ENCODE results near the gene POU3F3. TPM values are rescaled to one million over a fixed set of nuclear protein-coding genes. Genes with fewer than 3 reads are reported as not detected.

Gene POU3F3
- total RNA-seq, 4 donors from 2014 or later: 0.20 to 25.6 (median 13.5) TPM; not detected in 1

DNA sequence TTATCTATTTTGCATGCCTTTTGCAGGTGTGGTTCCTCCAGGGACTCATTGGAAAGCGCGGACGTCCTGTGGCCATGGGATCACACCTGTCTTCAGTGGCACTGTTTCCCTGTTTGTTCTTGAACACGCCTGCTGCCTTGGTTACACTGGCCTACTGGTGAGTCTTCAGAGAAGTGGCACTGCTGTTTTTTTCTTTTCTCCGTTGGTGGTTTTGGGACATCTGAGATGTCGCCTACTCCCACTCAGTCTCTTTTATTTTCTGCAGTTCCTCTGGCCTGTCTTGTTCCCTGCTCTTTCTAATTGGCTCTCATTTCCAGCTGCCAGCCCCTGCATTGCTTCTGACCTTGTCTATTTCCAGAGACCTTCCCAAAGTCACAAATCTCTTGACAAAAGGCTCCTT lies 35.7 kb upstream of the POU3F3 start:
- TF ChIP-seq, protein P1, sequence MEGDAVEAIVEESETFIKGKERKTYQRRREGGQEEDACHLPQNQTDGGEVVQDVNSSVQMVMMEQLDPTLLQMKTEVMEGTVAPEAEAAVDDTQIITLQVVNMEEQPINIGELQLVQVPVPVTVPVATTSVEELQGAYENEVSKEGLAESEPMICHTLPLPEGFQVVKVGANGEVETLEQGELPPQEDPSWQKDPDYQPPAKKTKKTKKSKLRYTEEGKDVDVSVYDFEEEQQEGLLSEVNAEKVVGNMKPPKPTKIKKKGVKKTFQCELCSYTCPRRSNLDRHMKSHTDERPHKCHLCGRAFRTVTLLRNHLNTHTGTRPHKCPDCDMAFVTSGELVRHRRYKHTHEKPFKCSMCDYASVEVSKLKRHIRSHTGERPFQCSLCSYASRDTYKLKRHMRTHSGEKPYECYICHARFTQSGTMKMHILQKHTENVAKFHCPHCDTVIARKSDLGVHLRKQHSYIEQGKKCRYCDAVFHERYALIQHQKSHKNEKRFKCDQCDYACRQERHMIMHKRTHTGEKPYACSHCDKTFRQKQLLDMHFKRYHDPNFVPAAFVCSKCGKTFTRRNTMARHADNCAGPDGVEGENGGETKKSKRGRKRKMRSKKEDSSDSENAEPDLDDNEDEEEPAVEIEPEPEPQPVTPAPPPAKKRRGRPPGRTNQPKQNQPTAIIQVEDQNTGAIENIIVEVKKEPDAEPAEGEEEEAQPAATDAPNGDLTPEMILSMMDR (IDR thresholded peaks at IDR 0.05): no peak
- no peak for TF ChIP-seq POLR2A (IDR thresholded peaks at IDR 0.05)
- no peak for TF ChIP-seq POLR2AphosphoS5 (IDR thresholded peaks at IDR 0.05)
- no peak for TF ChIP-seq EP300 (IDR thresholded peaks at IDR 0.05)
- ATAC-seq: no peak
- WGBS, 2 donors (ENCODE audit: low coverage in 1 of 2): 82 to 94% methylated on average over 4 to 6 of the region's 6 CpGs
- Histone ChIP-seq H3K36me3 (no peaks in the 10 kb centered on the region), H3K4me1 (no peaks in the 10 kb centered on the region), H3K27me3 (peaks cover 19% of the 10 kb centered on the region), H3K9me3 (no peaks in the 10 kb centered on the region), H3K4me3 (no peak overlapping the region), H3K27ac (no peak overlapping the region)

DNA sequence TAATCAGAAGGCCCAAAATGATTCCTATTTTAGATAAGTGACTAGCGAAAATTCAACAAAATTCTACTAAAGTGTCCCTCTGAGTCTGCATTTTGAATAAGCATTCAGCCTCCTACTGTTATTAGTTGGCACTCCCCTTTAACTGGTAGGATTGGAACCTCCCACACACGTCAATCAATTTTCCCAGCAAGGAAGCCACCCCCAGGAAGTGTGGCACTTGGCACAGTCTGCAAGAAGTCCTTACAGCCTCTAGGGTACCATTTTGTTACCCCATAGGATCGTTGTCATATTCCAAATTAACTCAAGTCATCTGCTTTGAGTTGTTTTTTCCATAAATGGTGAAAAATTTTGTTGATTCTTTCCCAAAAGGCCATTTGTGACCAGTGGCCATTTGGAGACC lies 33.8 kb upstream of the POU3F3 start:
- no peaks in the 10 kb centered on the region for H3K9me3 ChIP-seq
- H3K4me3 ChIP-seq: no peak overlapping the region
- H3K4me1 ChIP-seq: no peaks in the 10 kb centered on the region
- WGBS, 2 donors (ENCODE audit: low coverage in 1 of 2): 67 to 82% methylated on average over 2 of the region's 3 CpGs
- TF ChIP-seq EP300 (IDR thresholded peaks at IDR 0.05) (no peak), POLR2AphosphoS5 (IDR thresholded peaks at IDR 0.05) (no peak), POLR2A (IDR thresholded peaks at IDR 0.05) (no peak)
- TF ChIP-seq, protein P1 (IDR thresholded peaks at IDR 0.05): no peak
- peaks cover 19% of the 10 kb centered on the region for H3K27me3 ChIP-seq
- ATAC-seq: no peak
- no peak overlapping the region for H3K27ac ChIP-seq
- H3K36me3 ChIP-seq: no peaks in the 10 kb centered on the region

DNA sequence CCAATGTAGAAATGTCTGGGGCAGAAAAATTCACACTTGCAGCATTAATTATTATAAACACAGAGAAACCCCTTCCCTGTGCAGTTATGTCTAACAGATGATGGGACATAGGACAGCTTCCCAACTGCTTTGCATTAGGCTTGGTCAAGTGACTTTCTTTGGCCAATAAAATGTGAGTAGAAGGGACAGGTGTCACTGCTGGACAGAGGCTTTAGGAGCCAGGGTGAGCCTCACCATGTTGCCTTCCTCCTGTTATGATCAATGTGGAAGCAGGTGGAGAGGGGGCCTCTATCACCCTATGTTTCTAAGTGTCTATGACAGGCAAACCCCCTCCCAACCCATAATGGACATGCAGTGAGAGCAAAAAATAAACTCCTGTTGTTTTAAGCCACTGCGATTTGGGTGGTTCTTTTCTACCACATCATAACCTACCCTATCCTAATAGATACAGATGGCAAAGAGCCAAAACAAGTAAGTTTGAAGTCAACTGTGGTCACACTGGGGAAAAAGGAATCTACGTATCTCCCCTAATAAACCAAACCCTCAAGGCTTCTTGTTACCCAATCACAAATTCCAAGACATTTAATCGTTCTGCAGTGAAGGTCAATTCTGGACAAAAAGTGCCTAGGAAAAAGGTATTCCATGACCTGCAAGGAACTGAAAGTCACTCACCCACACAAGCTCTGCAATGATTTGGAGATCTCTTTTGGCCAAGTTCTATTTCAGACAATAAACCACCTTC lies 28.6 kb upstream of the POU3F3 start:
- TF ChIP-seq, protein P1 (IDR thresholded peaks at IDR 0.05): no peak
- TF ChIP-seq POLR2A (IDR thresholded peaks at IDR 0.05) (no peak), EP300 (IDR thresholded peaks at IDR 0.05) (no peak), POLR2AphosphoS5 (IDR thresholded peaks at IDR 0.05) (no peak)
- Histone ChIP-seq H3K27ac (no peak overlapping the region), H3K4me1 (no peaks in the 10 kb centered on the region), H3K4me3 (no peak overlapping the region), H3K9me3 (no peaks in the 10 kb centered on the region), H3K36me3 (no peaks in the 10 kb centered on the region), H3K27me3 (peaks cover 14% of the 10 kb centered on the region)
- no peak for ATAC-seq
- WGBS, 2 donors (ENCODE audit: low coverage in 1 of 2): 63 to 84% methylated on average over 3 of the region's 3 CpGs

DNA sequence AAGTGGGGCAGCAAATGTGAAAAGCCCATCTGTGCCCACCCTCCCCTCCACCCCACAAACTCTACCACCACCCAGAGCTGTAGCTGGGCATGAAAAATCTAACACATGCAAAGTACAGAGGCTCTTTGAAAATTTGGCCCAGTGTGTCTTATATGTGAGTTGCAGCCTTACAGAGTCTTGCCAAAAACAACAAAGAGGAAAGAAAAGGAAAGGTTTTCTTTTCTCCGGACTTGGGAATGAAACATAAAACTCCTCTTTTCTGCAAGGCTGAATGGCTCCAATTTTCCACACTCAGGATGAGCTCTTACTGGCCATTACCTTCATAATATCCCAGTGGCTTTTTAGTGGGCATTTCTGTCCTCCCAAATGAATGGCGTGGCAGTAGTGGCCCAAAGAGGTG lies 27.9 kb upstream of the POU3F3 start:
- Histone ChIP-seq H3K27me3 (peaks cover 12% of the 10 kb centered on the region), H3K4me1 (no peaks in the 10 kb centered on the region), H3K27ac (no peak overlapping the region), H3K36me3 (no peaks in the 10 kb centered on the region), H3K4me3 (no peak overlapping the region), H3K9me3 (no peaks in the 10 kb centered on the region)
- 56 to 72% methylated on average over 2 of the region's 2 CpGs for WGBS, 2 donors (ENCODE audit: low coverage in 1 of 2)
- ATAC-seq: no peak
- no peak for TF ChIP-seq POLR2AphosphoS5 (IDR thresholded peaks at IDR 0.05)
- TF ChIP-seq POLR2A (IDR thresholded peaks at IDR 0.05): no peak
- TF ChIP-seq, protein P1 (IDR thresholded peaks at IDR 0.05): no peak
- no peak for TF ChIP-seq EP300 (IDR thresholded peaks at IDR 0.05)

DNA sequence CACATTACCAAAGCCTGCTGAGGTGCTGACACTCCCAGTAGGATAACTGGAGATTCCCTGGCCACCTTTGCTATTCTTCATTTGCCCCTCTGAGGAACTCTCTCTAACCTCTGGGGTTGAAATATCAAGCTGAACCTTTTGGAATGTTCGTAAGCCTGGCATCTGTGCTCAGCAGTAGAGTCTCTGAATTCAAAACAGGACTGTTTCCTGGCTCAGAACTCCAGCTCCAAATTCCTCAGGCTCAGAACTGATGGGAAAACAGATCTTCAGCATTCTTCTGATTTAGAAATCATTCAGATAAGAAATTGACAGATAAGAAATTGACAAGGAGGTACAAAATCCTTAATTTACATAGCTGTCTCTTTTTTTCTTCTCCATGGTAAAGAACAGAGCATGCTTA lies 22.2 kb upstream of the POU3F3 start:
- TF ChIP-seq EP300 (IDR thresholded peaks at IDR 0.05) (no peak), POLR2AphosphoS5 (IDR thresholded peaks at IDR 0.05) (no peak), POLR2A (IDR thresholded peaks at IDR 0.05) (no peak)
- TF ChIP-seq, protein P1 (IDR thresholded peaks at IDR 0.05): no peak
- H3K27me3 ChIP-seq: peaks cover 25% of the 10 kb centered on the region
- no peak overlapping the region for H3K4me3 ChIP-seq
- no peaks in the 10 kb centered on the region for H3K9me3 ChIP-seq
- no peak for ATAC-seq
- WGBS, 2 donors (ENCODE audit: low coverage in 1 of 2): 63 to 71% methylated on average over 1 of the region's 1 CpG
- no peaks in the 10 kb centered on the region for H3K4me1 ChIP-seq
- no peak overlapping the region for H3K27ac ChIP-seq
- no peaks in the 10 kb centered on the region for H3K36me3 ChIP-seq
